HepG2 (cell line): ENCODE results near the gene IGDCC3. TPM values are rescaled to one million over a fixed set of nuclear protein-coding genes. Genes with fewer than 3 reads are reported as not detected.
A peak's percentile ranks its signal among the peaks of the same experiment; 100 is the strongest.

ENCODE experiments used
- CREBL2 ChIP-seq: sonication (generic); formaldehyde crosslinking; IDR thresholded peaks from 2 replicates; pipeline ENCODE4 v1.8.1; 2023; ENCODE audit warnings: missing genetic modification reagents, mild to moderate bottlenecking, borderline replicate concordance
- DRAP1 ChIP-seq: IDR thresholded peaks from 2 replicates; pipeline ENCODE4 v1.6.1; 2016; ENCODE audit warnings: missing genetic modification reagents, missing compliant biosample characterization
- FIP1L1 ChIP-seq: fragments of 200-400 bp; formaldehyde crosslinking; IDR thresholded peaks from 2 replicates; pipeline ENCODE4 v1.6.1; 2018; ENCODE audit warnings: low read depth, mild to moderate bottlenecking, low read length, moderate library complexity, borderline replicate concordance; ENCODE audit not compliant: insufficient read depth
- FLYWCH1 ChIP-seq: sonication (generic); formaldehyde crosslinking; IDR thresholded peaks from 2 replicates; pipeline ENCODE4 v1.8.1; 2023; ENCODE audit warnings: mild to moderate bottlenecking, missing genetic modification reagents
- FOXK1 ChIP-seq: sonication (generic); formaldehyde crosslinking; IDR thresholded peaks from 2 replicates; pipeline ENCODE4 v1.4.0; 2020; ENCODE audit warnings: low read depth, missing genetic modification reagents, borderline replicate concordance
- NFYC ChIP-seq: IDR thresholded peaks from 2 replicates; pipeline ENCODE4 v1.6.1; 2016; ENCODE audit warnings: missing genetic modification reagents, missing compliant biosample characterization
- NR2F2 ChIP-seq: IDR thresholded peaks from 2 replicates; pipeline ENCODE4 v1.6.1; 2012; ENCODE audit warnings: low read depth, inconsistent platforms, borderline replicate concordance
- PRDM10 ChIP-seq: sonication (generic); formaldehyde crosslinking; IDR thresholded peaks from 2 replicates; pipeline ENCODE4 v1.4.0; 2020; ENCODE audit warnings: low read depth, missing genetic modification reagents
- RORA ChIP-seq: sonication (generic); formaldehyde crosslinking; IDR thresholded peaks from 2 replicates; pipeline ENCODE4 v1.5.0; 2020; ENCODE audit warnings: mild to moderate bottlenecking, missing genetic modification reagents, moderate library complexity
- SMC3 ChIP-seq: IDR thresholded peaks from 2 replicates; pipeline ENCODE4 v1.6.1; 2011; ENCODE audit warnings: low read length, improper control_type of control experiment
- SNAI1 ChIP-seq: sonication (generic); formaldehyde crosslinking; IDR thresholded peaks from 2 replicates; pipeline ENCODE4 v1.5.0; 2020; ENCODE audit warnings: mild to moderate bottlenecking, missing genetic modification reagents, borderline replicate concordance
- TFAP4 ChIP-seq: sonication (generic); IDR thresholded peaks from 2 replicates; pipeline ENCODE4 v1.6.1; 2016; ENCODE audit warnings: low read depth, borderline replicate concordance
- TGIF2 ChIP-seq: IDR thresholded peaks from 2 replicates; pipeline ENCODE4 v1.6.1; 2016; ENCODE audit warnings: control low read depth, missing compliant biosample characterization
- U2AF1 ChIP-seq: fragments of 200-400 bp; formaldehyde crosslinking; optimal IDR thresholded peaks from 2 replicates; pipeline ENCODE3; 2017; ENCODE audit warnings: mild to moderate bottlenecking, low read depth, low read length
- ZMYM2 ChIP-seq: sonication (generic); formaldehyde crosslinking; IDR thresholded peaks from 2 replicates; pipeline ENCODE4 v1.8.0; 2022; ENCODE audit warnings: mild to moderate bottlenecking, missing genetic modification reagents
- ZNF138 ChIP-seq: sonication (generic); formaldehyde crosslinking; IDR thresholded peaks from 2 replicates; pipeline ENCODE4 v1.5.0; 2020; ENCODE audit warnings: mild to moderate bottlenecking, low read depth, missing genetic modification reagents
- ZNF3 ChIP-seq: IDR thresholded peaks from 2 replicates; pipeline ENCODE4 v1.7.0; 2017; ENCODE audit warnings: inconsistent platforms
- ZNF543 ChIP-seq: sonication (generic); formaldehyde crosslinking; IDR thresholded peaks from 2 replicates; pipeline ENCODE4 v1.4.0; 2020; ENCODE audit warnings: mild to moderate bottlenecking, missing genetic modification reagents
- ZNF713 ChIP-seq: sonication (generic); formaldehyde crosslinking; IDR thresholded peaks from 2 replicates; pipeline ENCODE4 v1.4.0; 2020; ENCODE audit warnings: mild to moderate bottlenecking, missing genetic modification reagents
- polyA plus RNA-seq, 8 experiments: library from polyadenylated mRNA; depleted of rRNA in 3 of 8; stranded (reverse) in 7 of 8; unstranded in 1 of 8; fragments of >200 nt; fragmentation: Illumina TruSeq in 4 of 8; extraction: Trizol in 4 of 8; gene quantifications; 2 replicates each; pipeline versions ENCODE4 v1.2.1 to v1.2.3, GENCODE V29; 2011 to 2016; ENCODE audit warnings: low read depth in 4 of 8, missing spikeins in 1 of 8, mixed read lengths in 1 of 8; ENCODE audit not compliant: insufficient read depth in 1 of 8
- total RNA-seq, 5 experiments: library from RNA; depleted of rRNA; stranded (reverse); fragments of >200 nt; fragmentation: Illumina TruSeq; extraction: Trizol; gene quantifications; 2 replicates each; pipeline ENCODE4 v1.2.3, GENCODE V29; 2016; ENCODE audit warnings: low read depth in 1 of 5
- TF ChIP-seq, protein P1 (sequence below): sonication (generic); formaldehyde crosslinking; conservative IDR thresholded peaks from 2 replicates; pipeline ENCODE4 v1.8.0; 2022; ENCODE audit warnings: low read depth, missing genetic modification reagents

IGDCC3 gene
- total and polyA plus RNA-seq, 2 of the 13 experiments (the other 11 are each of a cell fraction or from before 2014, with no cell fraction given), result 30.1 to 51.8 TPM

DNA sequence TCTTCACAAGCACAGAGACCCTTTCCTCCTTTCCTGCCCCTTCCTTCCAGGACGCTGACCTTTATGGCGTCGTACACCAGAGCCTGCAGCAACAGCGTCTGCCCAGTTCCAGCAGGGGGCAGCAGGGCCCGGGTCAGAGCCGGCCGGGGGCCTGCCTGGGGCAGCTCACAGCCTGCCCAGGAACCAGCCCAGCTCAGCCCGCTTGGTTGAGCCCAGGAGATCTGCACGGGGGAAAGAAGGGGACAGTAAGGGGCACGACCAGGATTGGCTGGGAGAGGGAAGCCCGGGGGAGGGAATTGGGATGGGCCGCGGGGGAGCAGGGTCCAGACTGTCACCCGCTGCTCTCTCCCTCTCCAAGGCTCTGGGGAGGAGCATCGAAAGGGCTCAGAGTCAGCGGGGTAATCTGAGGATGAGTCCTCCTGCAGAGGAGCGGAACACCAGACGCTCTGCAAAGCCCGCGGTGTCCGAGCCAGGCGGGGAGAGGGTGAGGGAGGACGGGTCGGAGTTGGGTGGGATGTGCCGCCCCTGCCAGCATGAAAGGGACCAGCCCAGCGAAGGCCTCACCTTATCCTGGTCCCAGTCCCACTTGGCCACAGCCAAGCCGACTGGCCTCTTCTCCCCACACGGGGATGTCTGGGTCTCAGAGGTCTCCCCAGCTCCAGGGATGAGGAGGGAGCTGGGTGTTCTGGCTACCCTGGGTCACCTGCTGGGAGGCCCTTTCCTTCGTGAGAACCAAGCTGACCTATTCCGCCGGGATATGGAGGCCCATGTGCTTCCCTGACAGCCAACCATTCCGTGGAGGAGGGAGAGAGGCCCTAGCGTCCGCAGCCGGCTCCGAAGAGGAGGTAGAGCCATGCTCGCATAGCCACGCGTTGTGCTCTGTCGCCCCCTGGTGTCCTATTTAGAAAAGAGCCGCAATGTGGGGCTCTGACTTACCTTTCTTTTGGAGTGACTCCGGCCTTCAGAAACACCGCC is 7.4 kb upstream of the IGDCC3 start (continued):
- TF ChIP-seq PRDM10 (CRISPR knock-in tag) (peak; percentile 69; the same call in 1 of the 2 replicates), FLYWCH1 (CRISPR knock-in tag) (no peak), U2AF1 (no peak), RORA (CRISPR knock-in tag) (no peak), ZMYM2 (CRISPR knock-in tag) (no peak), TGIF2 (CRISPR knock-in tag) (peak; percentile 81), DRAP1 (CRISPR knock-in tag) (peak; percentile 11; the same call in 1 of the 2 replicates), CREBL2 (CRISPR knock-in tag) (0 out of 2 replicates have a peak, but pooled peaks have one; percentile 14), ZNF713 (CRISPR knock-in tag) (no peak), SMC3 (peak; percentile 97), ZNF138 (CRISPR knock-in tag) (no peak), NFYC (peak; percentile 22; the same call in 1 of the 2 replicates), NR2F2 (peak; percentile 21; the same call in 1 of the 2 replicates), ZNF543 (CRISPR knock-in tag) (peak; percentile 81), SNAI1 (CRISPR knock-in tag) (no peak), TFAP4 (no peak), FIP1L1 (no peak), ZNF3 (CRISPR knock-in tag) (no peak), FOXK1 (CRISPR knock-in tag) (peak; percentile 45; the same call in 1 of the 2 replicates)
- TF ChIP-seq, protein P1, sequence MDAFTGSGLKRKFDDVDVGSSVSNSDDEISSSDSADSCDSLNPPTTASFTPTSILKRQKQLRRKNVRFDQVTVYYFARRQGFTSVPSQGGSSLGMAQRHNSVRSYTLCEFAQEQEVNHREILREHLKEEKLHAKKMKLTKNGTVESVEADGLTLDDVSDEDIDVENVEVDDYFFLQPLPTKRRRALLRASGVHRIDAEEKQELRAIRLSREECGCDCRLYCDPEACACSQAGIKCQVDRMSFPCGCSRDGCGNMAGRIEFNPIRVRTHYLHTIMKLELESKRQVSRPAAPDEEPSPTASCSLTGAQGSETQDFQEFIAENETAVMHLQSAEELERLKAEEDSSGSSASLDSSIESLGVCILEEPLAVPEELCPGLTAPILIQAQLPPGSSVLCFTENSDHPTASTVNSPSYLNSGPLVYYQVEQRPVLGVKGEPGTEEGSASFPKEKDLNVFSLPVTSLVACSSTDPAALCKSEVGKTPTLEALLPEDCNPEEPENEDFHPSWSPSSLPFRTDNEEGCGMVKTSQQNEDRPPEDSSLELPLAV (CRISPR knock-in tag), result no peak
